Gastrocnemius medialis (tissue), 4 donors: Measurements from ENCODE around the gene KHK.

ENCODE experiments used
- CTCF ChIP-seq, 5 experiments: fragments of 450-650 bp in 3 of 5; fragments of 200-600 bp in 2 of 5; sonication (generic) in 2 of 5; IDR thresholded peaks in 4 of 5; conservative IDR thresholded peaks in 1 of 5; 1 replicate in 4 of 5; 2 replicates in 1 of 5; pipeline ENCODE4 v1.5.1; 2016 to 2019; ENCODE audit warnings: antibody characterized with exemption in 5 of 5, mild to moderate bottlenecking in 3 of 5, moderate library complexity in 3 of 5
- POLR2A ChIP-seq, 2 donors: fragments of 450-650 bp; IDR thresholded peaks; one replicate each; pipeline ENCODE4 v1.6.1; 2017; ENCODE audit warnings: antibody characterized with exemption in 2 of 2, mild to moderate bottlenecking in 2 of 2, moderate library complexity in 2 of 2

DNA sequence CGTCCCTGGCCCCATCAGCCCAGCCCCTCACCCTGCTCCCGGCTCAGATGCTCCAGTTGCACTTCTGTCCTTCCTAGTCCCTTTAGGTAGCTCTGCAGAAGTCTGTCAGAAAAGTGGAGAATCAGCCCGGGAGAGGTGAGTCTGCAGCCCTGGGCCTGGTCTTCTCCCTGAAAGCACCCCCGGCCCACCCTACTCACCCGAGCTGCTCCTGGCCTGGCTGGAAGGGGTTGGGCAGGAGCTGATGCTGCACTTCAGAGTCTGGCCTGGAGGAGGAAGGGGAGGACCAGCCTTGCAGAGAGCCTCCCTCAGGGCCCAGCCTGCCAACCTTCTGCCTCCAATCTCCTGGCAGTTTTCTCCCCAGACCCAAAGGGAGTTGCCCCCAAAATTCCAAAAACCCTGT is 15.8 kb downstream of the KHK start:
- TF ChIP-seq POLR2A (IDR thresholded peaks at IDR 0.05) (no peak), CTCF (IDR thresholded peaks at IDR 0.05 in 4 of 5, conservative IDR thresholded peaks at IDR 0.05 in 1 of 5) (no peak)
